Brain microvascular endothelial cell (primary cell): ENCODE data around the gene TTK.
A peak's percentile ranks its signal among the peaks of the same experiment; 100 is the strongest.

ENCODE experiments used
- DNase-seq: peaks from one replicate; pipeline ENCODE4 v3.0.0-alpha.2; 2020
- H3K27ac ChIP-seq: fragments of 250-450 bp; sonication (Bioruptor Pico); 2 replicates; pipeline ENCODE4 v1.5.1; 2020; ENCODE audit warnings: mild to moderate bottlenecking, moderate library complexity
- H3K27me3 ChIP-seq: fragments of 250-450 bp; sonication (Bioruptor Pico); replicated peaks from 2 replicates; pipeline ENCODE4 v1.5.1; 2020; ENCODE audit warnings: mild to moderate bottlenecking
- H3K36me3 ChIP-seq: fragments of 250-450 bp; sonication (Bioruptor Pico); replicated peaks from 2 replicates; pipeline ENCODE4 v1.5.1; 2020; ENCODE audit warnings: mild to moderate bottlenecking
- H3K4me3 ChIP-seq: 2 replicates; pipeline ENCODE4 v1.5.1; 2011; ENCODE audit warnings: low read depth, mild to moderate bottlenecking, control low read depth, low read length, moderate library complexity
- CTCF ChIP-seq: IDR thresholded peaks from 2 replicates; pipeline ENCODE4 v1.5.1; 2011; ENCODE audit warnings: low read depth, mild to moderate bottlenecking, moderate library complexity, low read length, control low read depth, inconsistent platforms; ENCODE audit errors: missing control alignments
- in situ Hi-C: cut with HindIII; loops from 2 replicates; pipeline ENCODE4 v1.10.0; 2017; ENCODE audit warnings: low sequenced_read_pairs, low pct_ligation_motif_present

Gene TTK

GRCh38 chr6:80004173-80005072 is at the start of gene TTK:
TSS of gene TTK (plus strand) at chr6:80004649. CDS start at chr6:80005844, 1,195 bp downstream.
- Histone ChIP-seq H3K27me3 (no peaks in the 10 kb centered on the region), H3K36me3 (no peaks in the 10 kb centered on the region), H3K27ac (peak within 1 kb of the TSS; percentile 65), H3K4me3 (peak within 1 kb of the TSS; percentile 84)
- DNase-seq, result peak; percentile 90
- in situ Hi-C loops, result no loop called here
- TF ChIP-seq CTCF, result no peak

- Histone ChIP-seq H3K27me3 (no peaks in the 10 kb centered on the region), H3K36me3 (no peaks in the 10 kb centered on the region), H3K27ac (no peak overlapping the region), H3K4me3 (no peak overlapping the region)
- no peak for TF ChIP-seq CTCF
- no peak for DNase-seq
- in situ Hi-C loops, result no loop called here
These were observed 49.6 kb upstream of the TTK start for GRCh38 chr6:79954849-79955248.

- in situ Hi-C loops, result no loop called here
- no peak for DNase-seq
- Histone ChIP-seq H3K36me3 (no peaks in the 10 kb centered on the region), H3K4me3 (no peak overlapping the region), H3K27me3 (no peaks in the 10 kb centered on the region), H3K27ac (no peak overlapping the region)
- TF ChIP-seq CTCF, result no peak
These were observed 39.8 kb upstream of the TTK start for GRCh38 chr6:79964607-79965081.

DNA sequence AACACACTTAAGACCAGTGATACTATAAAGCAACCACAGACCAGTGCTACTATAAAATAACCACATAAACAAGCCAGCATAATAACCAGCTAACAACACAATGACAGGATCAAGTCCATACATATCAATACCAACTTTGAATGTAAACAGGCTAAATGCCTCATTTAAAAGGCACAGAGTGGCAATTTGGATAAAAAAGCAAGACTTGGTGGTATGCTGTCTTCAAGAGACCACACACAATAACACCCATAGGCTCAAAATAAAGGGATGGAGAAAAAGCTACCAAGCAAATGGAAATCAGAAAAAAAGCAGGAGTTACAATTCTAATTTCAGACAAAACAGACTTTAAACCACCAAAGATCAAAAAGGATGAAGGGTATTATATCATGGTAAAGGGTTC is 37.3 kb upstream of the TTK start:
- in situ Hi-C loops, result no loop called here
- H3K4me3 ChIP-seq, result no peak overlapping the region
- no peaks in the 10 kb centered on the region for H3K27me3 ChIP-seq
- H3K36me3 ChIP-seq, result no peaks in the 10 kb centered on the region
- no peak overlapping the region for H3K27ac ChIP-seq
- no peak for TF ChIP-seq CTCF
- no peak for DNase-seq

DNA sequence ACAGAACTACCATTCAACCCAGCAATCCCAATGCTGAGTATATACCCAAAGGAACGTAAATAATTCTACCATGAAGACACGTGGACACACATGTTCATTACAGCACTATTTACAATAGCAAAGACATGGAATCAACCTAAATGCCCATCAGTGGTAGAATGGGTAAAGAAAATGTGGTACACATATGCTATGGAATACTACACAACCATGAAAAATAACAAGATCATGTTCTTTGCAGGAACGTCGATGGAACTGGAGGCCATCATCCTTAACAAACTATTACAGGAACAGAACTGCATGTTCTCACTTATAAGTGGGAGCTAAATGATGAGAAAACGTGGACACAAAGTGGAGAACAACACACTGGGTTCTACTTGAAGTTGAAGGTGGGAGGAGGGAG is 34.7 kb upstream of the TTK start:
- no peak overlapping the region for H3K4me3 ChIP-seq
- TF ChIP-seq CTCF, result no peak
- no peaks in the 10 kb centered on the region for H3K27me3 ChIP-seq
- no peak overlapping the region for H3K27ac ChIP-seq
- H3K36me3 ChIP-seq, result no peaks in the 10 kb centered on the region
- in situ Hi-C loops, result no loop called here
- DNase-seq, result no peak
